ENCODE data around the gene PRMT7.

- TF ChIP-seq CTCF (IDR thresholded peaks at IDR 0.05) (no peak), POLR2AphosphoS5 (IDR thresholded peaks at IDR 0.05; ENCODE audit: low read depth, low read length) (no peak), REST (IDR thresholded peaks at IDR 0.05; ENCODE audit: insufficient read depth in 1 of 2, low read depth in 2 of 2, low read length in 1 of 2) (no peak), TCF7L2 (IDR thresholded peaks at IDR 0.05; ENCODE audit: low read depth, low read length) (no peak), SIN3A (IDR thresholded peaks at IDR 0.05; ENCODE audit: borderline replicate concordance, insufficient read depth, low read depth, low read length) (no peak)
Observed at GRCh38 chr16:68360547-68360946, 49.7 kb downstream of the PRMT7 start.

Data from Panc1 (cell line).